Upper lobe of left lung (tissue), 4 donors: ENCODE measurements around the gene FRYL.

Source experiments
- EP300 ChIP-seq, 4 donors: sonication (generic); formaldehyde crosslinking; IDR thresholded peaks; one replicate each; pipeline ENCODE4 v1.5.1; 2017; ENCODE audit warnings: antibody characterized with exemption in 4 of 4, control low read depth in 2 of 4
- POLR2A ChIP-seq, 4 donors: fragments of 450-650 bp; IDR thresholded peaks; one replicate each; pipeline ENCODE4 v1.5.1; 2016 to 2017; ENCODE audit warnings: antibody characterized with exemption in 4 of 4, mild to moderate bottlenecking in 2 of 4

GRCh38 chr4:48585401-48585800 is 194.7 kb downstream of the FRYL start:
- TF ChIP-seq EP300 (IDR thresholded peaks at IDR 0.05) (no peak), POLR2A (IDR thresholded peaks at IDR 0.05) (no peak)
